Fibroblast of villous mesenchyme (primary cell): ENCODE results near the gene PAX2. TPM values are rescaled to one million over a fixed set of nuclear protein-coding genes. Genes with fewer than 3 reads are reported as not detected.

Experiments
- DNase-seq: peaks from one replicate; pipeline ENCODE4 v3.0.0-alpha.2; 2010; ENCODE audit warnings: low read depth
- H3K4me3 ChIP-seq: 2 replicates; pipeline ENCODE4 v1.5.1; 2011; ENCODE audit warnings: low read depth, mild to moderate bottlenecking, low read length
- CTCF ChIP-seq: IDR thresholded peaks from 2 replicates; pipeline ENCODE4 v1.5.1; 2012; ENCODE audit warnings: low read depth, mild to moderate bottlenecking, low read length; ENCODE audit not compliant: insufficient read depth
- total RNA-seq: library from RNA; depleted of rRNA; stranded (reverse); fragments of >200 nt; gene quantifications from 2 replicates; pipeline ENCODE4 v1.2.3, GENCODE V29; 2012

PAX2 gene
- total RNA-seq, 1 donor: not detected

GRCh38 chr10:100817268-100817839 lies 72.0 kb downstream of the PAX2 start:
- no peak for TF ChIP-seq CTCF
- no peak for DNase-seq
- no peak overlapping the region for H3K4me3 ChIP-seq

GRCh38 chr10:100819424-100819823 lies 74.0 kb downstream of the PAX2 start:
- H3K4me3 ChIP-seq: no peak overlapping the region
- no peak for DNase-seq
- no peak for TF ChIP-seq CTCF

- no peak for DNase-seq
- no peak overlapping the region for H3K4me3 ChIP-seq
- no peak for TF ChIP-seq CTCF
Measured at GRCh38 chr10:100823194-100823593, 77.8 kb downstream of the PAX2 start.

- no peak for TF ChIP-seq CTCF
- H3K4me3 ChIP-seq: no peak overlapping the region
- no peak for DNase-seq
Measured at GRCh38 chr10:100824886-100825285, 79.5 kb downstream of the PAX2 start.

- DNase-seq: no peak
- no peak for TF ChIP-seq CTCF
- H3K4me3 ChIP-seq: no peak overlapping the region
Measured at GRCh38 chr10:100825325-100825875, 80.0 kb downstream of the PAX2 start.

- no peak for TF ChIP-seq CTCF
- H3K4me3 ChIP-seq: no peak overlapping the region
- DNase-seq: no peak
Measured at GRCh38 chr10:100826031-100826651, 80.8 kb downstream of the PAX2 start.
